Neural progenitor cell (in vitro differentiated cells): ENCODE measurements around the gene SEC23B. TPM values are rescaled to one million over a fixed set of nuclear protein-coding genes. Genes with fewer than 3 reads are reported as not detected.
A peak's percentile ranks its signal among the peaks of the same experiment; 100 is the strongest.

Experiments used
- DNase-seq: peaks from one replicate; pipeline ENCODE4 v3.0.0-alpha.2; 2016; ENCODE audit warnings: low spot score
- H2AFZ ChIP-seq: fragments of 200-600 bp; sonication (generic); replicated peaks from 2 replicates; pipeline ENCODE4 v1.6.1; 2016; ENCODE audit warnings: antibody characterized with exemption
- H3F3A ChIP-seq: fragments of 200-600 bp; sonication (generic); 2 replicates; pipeline ENCODE4 v1.6.1; 2016; ENCODE audit warnings: antibody characterized with exemption, low read depth
- H3K27ac ChIP-seq: fragments of 200-600 bp; sonication (generic); 2 replicates; pipeline ENCODE4 v1.5.1; 2016; ENCODE audit warnings: mild to moderate bottlenecking
- H3K27me3 ChIP-seq: fragments of 200-600 bp; sonication (generic); 2 replicates; pipeline ENCODE4 v1.6.1; 2016; ENCODE audit warnings: mild to moderate bottlenecking, moderate library complexity
- H3K36me3 ChIP-seq: fragments of 200-600 bp; sonication (generic); 2 replicates; pipeline ENCODE4 v1.5.1; 2016
- H3K4me1 ChIP-seq: fragments of 200-600 bp; sonication (generic); 2 replicates; pipeline ENCODE4 v1.6.1; 2016; ENCODE audit warnings: mixed run types
- H3K4me2 ChIP-seq: fragments of 200-600 bp; sonication (generic); 2 replicates; pipeline ENCODE4 v1.6.1; 2016
- H3K4me3 ChIP-seq: fragments of 200-600 bp; sonication (generic); 2 replicates; pipeline ENCODE4 v1.5.1; 2016
- H3K79me2 ChIP-seq: fragments of 200-600 bp; sonication (generic); 2 replicates; pipeline ENCODE4 v1.6.1; 2016; ENCODE audit warnings: low read depth
- H3K9ac ChIP-seq: fragments of 200-600 bp; sonication (generic); 2 replicates; pipeline ENCODE4 v1.6.1; 2016
- H3K9me3 ChIP-seq: fragments of 200-600 bp; sonication (generic); 2 replicates; pipeline ENCODE4 v1.5.1; 2016; ENCODE audit warnings: low read depth
- H4K20me1 ChIP-seq: fragments of 200-600 bp; sonication (generic); 2 replicates; pipeline ENCODE4 v1.6.1; 2016; ENCODE audit warnings: low read depth
- H3K27ac Mint-ChIP-seq: 3 replicates; pipeline ENCODE4 v1.8.0; 2021; ENCODE audit warnings: mixed read lengths
- H3K27me3 Mint-ChIP-seq: 2 replicates; pipeline ENCODE4 v1.8.0; 2022; ENCODE audit warnings: low read depth, mild to moderate bottlenecking, inconsistent platforms, moderate library complexity, mixed read lengths; ENCODE audit not compliant: insufficient read depth
- H3K36me3 Mint-ChIP-seq: 3 replicates; pipeline ENCODE4 v1.8.0; 2021; ENCODE audit warnings: mixed read lengths
- H3K4me1 Mint-ChIP-seq: 3 replicates; pipeline ENCODE4 v1.8.0; 2021; ENCODE audit warnings: mixed read lengths
- H3K4me3 Mint-ChIP-seq: 3 replicates; pipeline ENCODE4 v1.8.0; 2021; ENCODE audit warnings: mild to moderate bottlenecking, moderate library complexity, mixed read lengths
- H3K9me3 Mint-ChIP-seq: 3 replicates; pipeline ENCODE4 v1.8.0; 2020; ENCODE audit warnings: mixed read lengths
- EZH2 ChIP-seq: fragments of 200-600 bp; sonication (generic); IDR thresholded peaks from 2 replicates; pipeline ENCODE4 v1.6.1; 2017; ENCODE audit warnings: antibody characterized with exemption, mild to moderate bottlenecking, moderate library complexity
- EZH2phosphoT487 ChIP-seq: fragments of 200-600 bp; sonication (generic); IDR thresholded peaks from 2 replicates; pipeline ENCODE4 v1.6.1; 2017; ENCODE audit warnings: antibody characterized with exemption
- total RNA-seq: library from RNA; depleted of rRNA; stranded (reverse); fragments of >200 nt; gene quantifications from 2 replicates; pipeline ENCODE4 v1.2.3, GENCODE V29; 2015; ENCODE audit warnings: low replicate concordance
- TF ChIP-seq, protein P1 (sequence below): fragments of 200-600 bp; sonication (generic); IDR thresholded peaks from 2 replicates; pipeline ENCODE4 v1.5.1; 2017; ENCODE audit warnings: antibody characterized with exemption, mild to moderate bottlenecking

The SEC23B gene
- total RNA-seq, 1 donor from 2014 or later, result 57.2 TPM

DNA sequence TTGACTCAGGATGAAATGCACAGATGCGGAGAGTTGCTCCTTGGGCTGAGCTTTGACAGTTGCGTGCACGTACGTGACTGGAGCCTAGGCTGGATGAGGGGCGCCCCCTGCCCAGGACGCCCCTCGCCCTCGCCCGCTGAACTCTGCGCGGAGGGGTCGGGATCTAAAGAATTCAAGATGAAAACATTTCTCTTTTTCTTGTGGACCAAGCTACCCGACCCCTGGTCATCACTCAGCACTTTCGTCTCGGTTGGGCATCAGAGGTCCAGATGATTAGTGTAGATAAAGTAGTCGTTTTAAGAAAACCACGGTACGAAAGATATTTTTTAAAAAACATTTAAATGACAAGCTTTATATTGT, 80.8 kb downstream of the SEC23B start:
- Histone ChIP-seq H4K20me1 (no peaks in the 10 kb centered on the region), H3K36me3 (no peaks in the 10 kb centered on the region), H3K4me3 (peak overlapping the region; percentile 74), H3K9ac (no peak overlapping the region), H3K79me2 (peaks cover 41% of the 10 kb centered on the region), H3F3A (peaks cover 16% of the 10 kb centered on the region), H3K4me1 (peaks cover 13% of the 10 kb centered on the region), H3K9me3 (no peaks in the 10 kb centered on the region), H3K27me3 (no peaks in the 10 kb centered on the region), H3K4me2 (peak overlapping the region; percentile 81), H2AFZ (peak overlapping the region; percentile 89), H3K27ac (no peak overlapping the region)
- peak; percentile 58 for DNase-seq
- TF ChIP-seq EZH2, result no peak
- TF ChIP-seq, protein P1, sequence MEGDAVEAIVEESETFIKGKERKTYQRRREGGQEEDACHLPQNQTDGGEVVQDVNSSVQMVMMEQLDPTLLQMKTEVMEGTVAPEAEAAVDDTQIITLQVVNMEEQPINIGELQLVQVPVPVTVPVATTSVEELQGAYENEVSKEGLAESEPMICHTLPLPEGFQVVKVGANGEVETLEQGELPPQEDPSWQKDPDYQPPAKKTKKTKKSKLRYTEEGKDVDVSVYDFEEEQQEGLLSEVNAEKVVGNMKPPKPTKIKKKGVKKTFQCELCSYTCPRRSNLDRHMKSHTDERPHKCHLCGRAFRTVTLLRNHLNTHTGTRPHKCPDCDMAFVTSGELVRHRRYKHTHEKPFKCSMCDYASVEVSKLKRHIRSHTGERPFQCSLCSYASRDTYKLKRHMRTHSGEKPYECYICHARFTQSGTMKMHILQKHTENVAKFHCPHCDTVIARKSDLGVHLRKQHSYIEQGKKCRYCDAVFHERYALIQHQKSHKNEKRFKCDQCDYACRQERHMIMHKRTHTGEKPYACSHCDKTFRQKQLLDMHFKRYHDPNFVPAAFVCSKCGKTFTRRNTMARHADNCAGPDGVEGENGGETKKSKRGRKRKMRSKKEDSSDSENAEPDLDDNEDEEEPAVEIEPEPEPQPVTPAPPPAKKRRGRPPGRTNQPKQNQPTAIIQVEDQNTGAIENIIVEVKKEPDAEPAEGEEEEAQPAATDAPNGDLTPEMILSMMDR, result peak; percentile 9
- H3K36me3 Mint-ChIP-seq, result no peaks in the 10 kb centered on the region
- no peaks in the 10 kb centered on the region for H3K9me3 Mint-ChIP-seq
- H3K4me3 Mint-ChIP-seq, result peak overlapping the region; percentile 93
- H3K27me3 Mint-ChIP-seq, result no peaks in the 10 kb centered on the region
- peak overlapping the region; percentile 81 for H3K27ac Mint-ChIP-seq
- H3K4me1 Mint-ChIP-seq, result peaks cover 21% of the 10 kb centered on the region

DNA sequence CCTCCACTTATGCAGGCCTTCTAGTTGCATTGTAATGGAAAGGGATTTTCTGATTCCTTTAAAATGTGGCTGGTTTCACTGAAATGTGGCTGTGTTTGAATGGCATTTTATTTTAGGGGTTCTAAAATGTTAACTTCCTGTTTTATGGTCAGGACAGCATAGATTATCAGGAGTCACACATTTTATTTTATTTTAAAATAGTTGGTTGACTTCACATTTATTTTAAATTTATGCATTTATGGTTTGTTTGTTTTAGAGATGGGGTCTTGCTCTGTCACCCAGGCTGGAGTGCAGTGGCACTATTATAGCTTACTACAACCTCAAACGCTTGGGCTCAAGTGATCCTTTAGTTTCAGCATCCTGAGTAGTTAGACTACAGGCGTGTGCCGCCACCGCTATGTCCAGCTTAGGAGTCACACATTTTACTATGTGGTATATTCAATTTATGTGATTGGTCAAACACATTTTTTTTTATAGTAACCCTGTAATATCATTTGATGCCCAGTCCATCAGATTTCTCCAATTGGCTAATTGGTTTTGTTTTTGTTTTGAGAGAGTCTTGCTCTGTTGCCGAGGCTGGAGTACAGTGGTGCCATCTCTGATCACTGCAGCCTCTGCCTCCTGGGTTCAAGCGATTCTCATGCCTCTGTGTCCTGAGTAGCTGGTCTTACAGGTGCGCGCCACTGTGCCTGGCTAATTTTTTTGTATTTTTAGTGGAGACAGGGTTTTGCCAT, 82.4 kb downstream of the SEC23B start:
- Mint-ChIP-seq H3K4me3 (peak overlapping the region; percentile 93), H3K27me3 (no peaks in the 10 kb centered on the region), H3K9me3 (no peaks in the 10 kb centered on the region), H3K4me1 (peaks cover 21% of the 10 kb centered on the region), H3K36me3 (peaks cover 5% of the 10 kb centered on the region), H3K27ac (no peak overlapping the region)
- DNase-seq, result no peak
- H3K36me3 ChIP-seq, result no peaks in the 10 kb centered on the region
- no peaks in the 10 kb centered on the region for H3K27me3 ChIP-seq
- no peak overlapping the region for H3K9ac ChIP-seq
- peak overlapping the region; percentile 81 for H3K4me2 ChIP-seq
- H3K27ac ChIP-seq, result no peak overlapping the region
- peaks cover 16% of the 10 kb centered on the region for H3F3A ChIP-seq
- TF ChIP-seq, protein P1, result no peak
- no peak for TF ChIP-seq EZH2
- TF ChIP-seq EZH2phosphoT487, result no peak
- H3K4me1 ChIP-seq, result peaks cover 13% of the 10 kb centered on the region
- no peak overlapping the region for H2AFZ ChIP-seq
- H3K79me2 ChIP-seq, result peaks cover 41% of the 10 kb centered on the region
- H4K20me1 ChIP-seq, result no peaks in the 10 kb centered on the region
- no peaks in the 10 kb centered on the region for H3K9me3 ChIP-seq
- H3K4me3 ChIP-seq, result no peak overlapping the region

DNA sequence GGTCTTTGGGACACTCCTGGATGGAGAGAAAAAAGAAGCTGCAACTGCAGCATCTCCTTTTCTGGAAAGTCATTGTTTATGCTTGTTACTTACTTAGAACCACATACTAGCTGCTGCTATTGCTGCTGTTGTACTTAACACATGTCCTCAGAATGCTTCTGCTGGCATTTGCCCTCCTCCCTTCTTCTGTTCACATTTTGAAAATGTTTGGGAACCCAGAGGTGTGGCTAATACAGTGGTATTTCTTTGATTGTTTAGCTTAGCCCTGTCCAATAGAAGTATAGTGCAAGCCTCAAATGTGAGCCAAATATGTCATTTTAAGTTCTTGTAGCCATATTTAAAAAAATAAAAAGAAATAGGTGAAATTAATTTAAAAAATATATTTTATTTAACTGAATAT, 88.5 kb downstream of the SEC23B start:
- Histone ChIP-seq H3K9ac (no peak overlapping the region), H4K20me1 (no peaks in the 10 kb centered on the region), H3K4me1 (no peaks in the 10 kb centered on the region), H3K36me3 (peaks cover 7% of the 10 kb centered on the region), H3K79me2 (peaks cover 11% of the 10 kb centered on the region), H3K9me3 (no peaks in the 10 kb centered on the region), H3F3A (no peaks in the 10 kb centered on the region), H3K27me3 (no peaks in the 10 kb centered on the region), H3K4me2 (no peak overlapping the region), H3K27ac (no peak overlapping the region), H2AFZ (no peak overlapping the region), H3K4me3 (no peak overlapping the region)
- no peaks in the 10 kb centered on the region for H3K27me3 Mint-ChIP-seq
- no peak for DNase-seq
- H3K4me1 Mint-ChIP-seq, result peaks cover 2% of the 10 kb centered on the region
- peaks cover 24% of the 10 kb centered on the region for H3K36me3 Mint-ChIP-seq
- peaks cover 7% of the 10 kb centered on the region for H3K9me3 Mint-ChIP-seq
- H3K27ac Mint-ChIP-seq, result no peak overlapping the region
- TF ChIP-seq EZH2phosphoT487, result no peak
- TF ChIP-seq, protein P1, result no peak
- no peak for TF ChIP-seq EZH2
- no peak overlapping the region for H3K4me3 Mint-ChIP-seq
